A549 (cell line): ENCODE results near the gene WDR45B. TPM values are rescaled to one million over a fixed set of nuclear protein-coding genes. Genes with fewer than 3 reads are reported as not detected.
A peak's percentile ranks its signal among the peaks of the same experiment; 100 is the strongest.

ENCODE experiments used
- ATAC-seq, 2 experiments: fragments of 200-7000 bp in 1 of 2; fragments of >200 bp in 1 of 2; cut with Nextera tagmentation in 1 of 2; cut with Tn5 transposase in 1 of 2; 3 replicates each; pipeline versions ENCODE4 v1.8.0 to v1.9.1; 2018 to 2020; ENCODE audit warnings: mild to moderate bottlenecking in 1 of 2, moderate library complexity in 1 of 2
- CTCF ChIA-PET: fragments of 300-600 bp; sonication (Branson Sonifier 250); formaldehyde crosslinking; extraction: SDS; loops from one replicate; lab custom pipeline; 2021; ENCODE audit warnings: antibody characterized with exemption, inconsistent platforms; lab: Yijun Ruan, JAX
- POLR2A ChIA-PET: fragments of 350-600 bp; formaldehyde crosslinking; extraction: SDS; loops from one replicate; lab custom pipeline; 2021; ENCODE audit warnings: antibody characterized with exemption, inconsistent platforms; lab: Yijun Ruan, JAX
- DNase-seq, 2 experiments: peaks; one replicate each; pipeline versions ENCODE4 v3.0.0 to v3.0.0-alpha.2; 2011 to 2016; ENCODE audit warnings: low read depth in 1 of 2, low spot score in 1 of 2
- FAIRE-seq: peaks from 2 replicates; lab custom pipeline; 2011; peaks lifted over from hg19 to GRCh38; lab: Jason Lieb, UNC
- H3K27ac ChIP-seq, 2 experiments: fragments of >200 bp; sonication (Bioruptor Twin); formaldehyde crosslinking; 3 replicates each; pipeline ENCODE4 v1.5.1; 2016 to 2017
- H3K4me1 ChIP-seq: fragments of >200 bp; sonication (Bioruptor Twin); formaldehyde crosslinking; 3 replicates; pipeline ENCODE4 v1.6.1; 2016
- H3K4me2 ChIP-seq: fragments of >200 bp; sonication (Bioruptor Twin); formaldehyde crosslinking; 3 replicates; pipeline ENCODE4 v1.6.1; 2016
- H3K4me3 ChIP-seq: fragments of >200 bp; sonication (Bioruptor Twin); formaldehyde crosslinking; 3 replicates; pipeline ENCODE4 v1.5.1; 2016
- H3K9me3 ChIP-seq: fragments of >200 bp; sonication (Bioruptor Twin); formaldehyde crosslinking; 3 replicates; pipeline ENCODE4 v1.6.1; 2016
- ATOH8 ChIP-seq: fragments of 250-450 bp; sonication (Bioruptor Pico); IDR thresholded peaks from 2 replicates; pipeline ENCODE4 v1.5.0; 2020; ENCODE audit warnings: low read depth, mild to moderate bottlenecking, moderate library complexity
- BCL3 ChIP-seq: fragments of >200 bp; sonication (Bioruptor Twin); formaldehyde crosslinking; IDR thresholded peaks from 3 replicates; pipeline ENCODE4 v1.6.1; 2016
- BHLHE40 ChIP-seq: IDR thresholded peaks from 2 replicates; pipeline ENCODE4 v1.6.1; 2012; ENCODE audit warnings: low read depth, low read length, inconsistent platforms
- CBX8 ChIP-seq: fragments of 200-600 bp; sonication (generic); IDR thresholded peaks from 2 replicates; pipeline ENCODE4 v1.6.1; 2016
- CEBPB ChIP-seq, 2 experiments: fragments of >200 bp in 1 of 2; sonication (Bioruptor Twin) in 1 of 2; formaldehyde crosslinking in 1 of 2; IDR thresholded peaks; 2 replicates each; pipeline ENCODE4 v1.6.1; 2012 to 2016
- CHD2 ChIP-seq: fragments of 150-350 bp; IDR thresholded peaks from 2 replicates; pipeline ENCODE4 v1.6.1; 2014; ENCODE audit warnings: low read length; ENCODE audit not compliant: partially characterized antibody
- E2F6 ChIP-seq: IDR thresholded peaks from 2 replicates; pipeline ENCODE4 v1.6.1; 2012; ENCODE audit warnings: low read depth, borderline replicate concordance
- EHMT2 ChIP-seq: fragments of 200-600 bp; sonication (generic); IDR thresholded peaks from 2 replicates; pipeline ENCODE4 v1.6.1; 2016; ENCODE audit warnings: antibody characterized with exemption, low read depth, mild to moderate bottlenecking, moderate library complexity
- EP300 ChIP-seq, 2 experiments: fragments of >200 bp; sonication (Bioruptor Twin); formaldehyde crosslinking; IDR thresholded peaks; 2 replicates in 1 of 2; 3 replicates in 1 of 2; pipeline ENCODE4 v1.6.1; 2016 to 2017
- FOSB ChIP-seq: fragments of 250-450 bp; sonication (Bioruptor Pico); IDR thresholded peaks from 2 replicates; pipeline ENCODE4 v1.5.0; 2020; ENCODE audit warnings: mild to moderate bottlenecking, moderate library complexity
- GATA3 ChIP-seq: IDR thresholded peaks from 2 replicates; pipeline ENCODE4 v1.6.1; 2012; ENCODE audit warnings: borderline replicate concordance
- HES2 ChIP-seq: fragments of >200 bp; sonication (Bioruptor Twin); formaldehyde crosslinking; IDR thresholded peaks from 2 replicates; pipeline ENCODE4 v1.6.1; 2016
- HOXA7 ChIP-seq: fragments of 250-450 bp; sonication (Bioruptor Pico); IDR thresholded peaks from 2 replicates; pipeline ENCODE4 v1.5.0; 2020; ENCODE audit warnings: mild to moderate bottlenecking, moderate library complexity
- JUNB ChIP-seq: fragments of >200 bp; sonication (Bioruptor Twin); formaldehyde crosslinking; IDR thresholded peaks from 2 replicates; pipeline ENCODE4 v1.6.1; 2016
- MAX ChIP-seq: IDR thresholded peaks from 2 replicates; pipeline ENCODE4 v1.6.1; 2012
- MAZ ChIP-seq: fragments of 150-350 bp; IDR thresholded peaks from 2 replicates; pipeline ENCODE4 v1.6.1; 2014; ENCODE audit warnings: antibody characterized with exemption, low read depth, low read length, borderline replicate concordance
- NFE2L2 ChIP-seq: fragments of 150-350 bp; conservative IDR thresholded peaks from 2 replicates; pipeline ENCODE4 v1.6.1; 2014; ENCODE audit warnings: low read length
- NPAS2 ChIP-seq: fragments of 250-450 bp; sonication (Bioruptor Pico); IDR thresholded peaks from 2 replicates; pipeline ENCODE4 v1.8.0; 2022; ENCODE audit warnings: mild to moderate bottlenecking, moderate library complexity, borderline replicate concordance
- NR3C1 ChIP-seq: fragments of >200 bp; sonication (Bioruptor Twin); formaldehyde crosslinking; IDR thresholded peaks from 3 replicates; pipeline ENCODE4 v1.6.1; 2017
- PHF8 ChIP-seq: fragments of 200-600 bp; sonication (generic); IDR thresholded peaks from 2 replicates; pipeline ENCODE4 v1.6.1; 2016; ENCODE audit warnings: low read depth, mild to moderate bottlenecking, antibody characterized with exemption, moderate library complexity, borderline replicate concordance
- POLR2A ChIP-seq: IDR thresholded peaks from 2 replicates; pipeline ENCODE4 v1.6.1; 2012; ENCODE audit warnings: mild to moderate bottlenecking, low read length
- POLR2AphosphoS2 ChIP-seq: conservative IDR thresholded peaks from 2 replicates; pipeline ENCODE4 v1.6.1; 2012; ENCODE audit warnings: low read length, improper control_type of control experiment, inconsistent platforms
- RAD21 ChIP-seq, 2 experiments: fragments of >200 bp in 1 of 2; sonication (Bioruptor Twin) in 1 of 2; formaldehyde crosslinking in 1 of 2; IDR thresholded peaks in 1 of 2; conservative IDR thresholded peaks in 1 of 2; 2 replicates in 1 of 2; 3 replicates in 1 of 2; pipeline ENCODE4 v1.6.1; 2012 to 2018; ENCODE audit warnings: inconsistent platforms in 1 of 2
- REST ChIP-seq: fragments of 200-600 bp; sonication (generic); IDR thresholded peaks from 2 replicates; pipeline ENCODE4 v1.6.1; 2016; ENCODE audit warnings: antibody characterized with exemption, mild to moderate bottlenecking, moderate library complexity
- TFCP2L1 ChIP-seq: fragments of 250-450 bp; sonication (Bioruptor Pico); IDR thresholded peaks from 2 replicates; pipeline ENCODE4 v1.5.0; 2021; ENCODE audit warnings: mild to moderate bottlenecking
- USF2 ChIP-seq: fragments of 450-650 bp; IDR thresholded peaks from 2 replicates; pipeline ENCODE4 v1.6.1; 2014; ENCODE audit warnings: antibody characterized with exemption
- ZC3H11A ChIP-seq: fragments of 450-650 bp; IDR thresholded peaks from 2 replicates; pipeline ENCODE4 v1.6.1; 2014; ENCODE audit warnings: antibody characterized with exemption, mild to moderate bottlenecking
- WGBS: methylation state at CpG from one replicate; pipeline ENCODE4 v1.1.6; 2017; ENCODE audit errors: missing lambda C conversion rate; 5-methylcytosine and 5-hydroxymethylcytosine counted together
- polyA plus RNA-seq, 4 experiments: library from polyadenylated mRNA; depleted of rRNA in 3 of 4; stranded (reverse); fragments of >200 nt; fragmentation: RNase III in 1 of 4; extraction: RNeasy Plus Mini Kit Qiagen cat#74134 plus additional on column Dnase treatment in 1 of 4; gene quantifications; 2 replicates in 3 of 4; 3 replicates in 1 of 4; pipeline ENCODE4 v1.2.3, GENCODE V29; 2011 to 2017

WDR45B gene
- polyA plus RNA-seq, 2 of the 4 experiments (the other 2 are of a cell fraction): 88.2 to 124 TPM

GRCh38 chr17:82570277-82570676 lies 78.0 kb downstream of the WDR45B start:
- H3K4me1 ChIP-seq: peaks cover 29% of the 10 kb centered on the region
- CTCF ChIA-PET: interaction anchor here (0.5 to 2.1 kb wide), 4 partner anchors 13 to 540 kb away, joined by 3 to 13 read pairs (median 4); no protein-coding TSS in a partner anchor
- no peak overlapping the region for H3K4me3 ChIP-seq
- H3K4me2 ChIP-seq: no peak overlapping the region
- FAIRE-seq (no peak), ATAC-seq (no peak), DNase-seq (no peak)
- H3K27ac ChIP-seq: no peak overlapping the region
- TF ChIP-seq POLR2A (no peak), CEBPB (IDR thresholded peaks at IDR 0.05) (no peak), ATOH8 (CRISPR knock-in tag) (no peak), BHLHE40 (no peak), E2F6 (no peak), FOSB (no peak), HES2 (no peak), EP300 (IDR thresholded peaks at IDR 0.05) (no peak), EHMT2 (no peak), PHF8 (no peak), JUNB (no peak), MAX (no peak), CBX8 (no peak), ZC3H11A (no peak)
- no peaks in the 10 kb centered on the region for H3K9me3 ChIP-seq
- POLR2A ChIA-PET: no interaction called here
- 94% methylated on average over 9 of the region's 9 CpGs for WGBS

- ChIA-PET CTCF (interaction anchor here (0.5 to 2.1 kb wide), 2 partner anchors 15 to 606 kb away, joined by 3 to 13 read pairs; no protein-coding TSS in a partner anchor), POLR2A (no interaction called here)
- H3K4me1 ChIP-seq: peaks cover 29% of the 10 kb centered on the region
- DNase-seq: no peak
- ATAC-seq: no peak
- H3K9me3 ChIP-seq: no peaks in the 10 kb centered on the region
- H3K4me3 ChIP-seq: no peak overlapping the region
- no peak overlapping the region for H3K4me2 ChIP-seq
- H3K27ac ChIP-seq: peak overlapping the region in 1 of 2 experiments; percentile 64; a peak in 2 of 6 replicates
- WGBS: 88% methylated on average over 11 of the region's 11 CpGs
- no peak for FAIRE-seq
- TF ChIP-seq BCL3 (no peak), MAX (no peak), NPAS2 (CRISPR knock-in tag) (no peak), TFCP2L1 (CRISPR knock-in tag) (no peak), BHLHE40 (no peak), MAZ (no peak), ATOH8 (CRISPR knock-in tag) (no peak), HOXA7 (CRISPR knock-in tag) (no peak), JUNB (no peak), REST (no peak), USF2 (no peak), POLR2AphosphoS2 (no peak), CHD2 (no peak), RAD21 (conservative IDR thresholded peaks at IDR 0.05 in 1 of 2, IDR thresholded peaks at IDR 0.05 in 1 of 2) (no peak), NR3C1 (no peak), GATA3 (no peak), NFE2L2 (no peak), ZC3H11A (no peak)
- TF ChIP-seq, all 56 proteins: peak for 0
Observed at GRCh38 chr17:82569621-82570020, 78.6 kb downstream of the WDR45B start.
